Panc1 (cell line): ENCODE measurements around the gene DLL4. TPM values are rescaled to one million over a fixed set of nuclear protein-coding genes. Genes with fewer than 3 reads are reported as not detected.

Experiments
- ATAC-seq: fragments of 200-7000 bp; cut with Tn5 transposase; 2 replicates; pipeline ENCODE4 v1.9.1; 2020; ENCODE audit warnings: mild to moderate bottlenecking, moderate library complexity
- BruUV-seq: library from RNA; stranded (reverse); fragments of 400-500 nt; replicated peaks from 2 replicates; lab custom pipeline; 2021; lab: Mats Ljungman, UMichigan
- CTCF ChIA-PET: fragments of 300-600 bp; sonication (Branson Sonifier 250); formaldehyde crosslinking; loops from one replicate; lab custom pipeline; 2022; ENCODE audit warnings: antibody characterized with exemption; lab: Charles Lee
- POLR2A ChIA-PET: fragments of 300-600 bp; sonication (Branson Sonifier 250); formaldehyde crosslinking; loops from one replicate; lab custom pipeline; 2022; ENCODE audit warnings: antibody characterized with exemption; lab: Charles Lee
- DNase-seq: peaks from one replicate; pipeline ENCODE4 v3.0.0-alpha.2; 2010; ENCODE audit warnings: low read depth, low spot score
- H3K27ac ChIP-seq: 2 replicates; pipeline ENCODE4 v1.5.1; 2011; ENCODE audit warnings: mild to moderate bottlenecking, low read length, inconsistent platforms
- H3K27me3 ChIP-seq: fragments of 200-500 bp; sonication (Bioruptor generic); 2 replicates; pipeline ENCODE4 v1.6.0; 2014; ENCODE audit warnings: low read length, inconsistent platforms; ENCODE audit not compliant: control insufficient read depth, insufficient read depth
- H3K36me3 ChIP-seq: fragments of 200-500 bp; sonication (Bioruptor generic); 2 replicates; pipeline ENCODE4 v1.5.1; 2014; ENCODE audit warnings: inconsistent platforms, mild to moderate bottlenecking, low read length, moderate library complexity; ENCODE audit not compliant: control insufficient read depth, insufficient read depth
- H3K4me1 ChIP-seq: 2 replicates; pipeline ENCODE4 v1.5.1; 2011; ENCODE audit warnings: inconsistent platforms, mild to moderate bottlenecking, low read length, moderate library complexity; ENCODE audit not compliant: control insufficient read depth, insufficient read depth
- H3K4me3 ChIP-seq, 2 experiments: 2 replicates each; pipeline ENCODE4 v1.5.1; 2011 to 2012; ENCODE audit warnings: low read depth in 2 of 2, low read length in 2 of 2, mild to moderate bottlenecking in 2 of 2, inconsistent platforms in 1 of 2, moderate library complexity in 1 of 2
- H3K9me3 ChIP-seq: fragments of 200-500 bp; sonication (Bioruptor generic); 2 replicates; pipeline ENCODE4 v1.5.1; 2014; ENCODE audit warnings: low read depth, mild to moderate bottlenecking, inconsistent platforms, low read length, moderate library complexity; ENCODE audit not compliant: control insufficient read depth, insufficient read depth
- POLR2AphosphoS5 ChIP-seq: IDR thresholded peaks from 2 replicates; pipeline ENCODE4 v1.6.1; 2012; ENCODE audit warnings: mild to moderate bottlenecking, low read depth, low read length, moderate library complexity
- SIN3A ChIP-seq: IDR thresholded peaks from 2 replicates; pipeline ENCODE4 v1.6.1; 2012; ENCODE audit warnings: low read depth, mild to moderate bottlenecking, low read length, moderate library complexity, borderline replicate concordance; ENCODE audit not compliant: insufficient read depth
- TCF7L2 ChIP-seq: IDR thresholded peaks from 2 replicates; pipeline ENCODE4 v1.6.1; 2011; ENCODE audit warnings: mild to moderate bottlenecking, low read depth, low read length, inconsistent platforms
- in situ Hi-C: cut with HindIII; loops from 2 replicates; pipeline ENCODE4 v1.10.0; 2016; ENCODE audit warnings: low sequenced_read_pairs, low pct_unique_long_range_greater_than_20kb
- intact Hi-C: fragments of 100-400 bp; cut with micrococcal nuclease; formaldehyde crosslinking; loops from one replicate; pipeline ENCODE4 v1.10.0; 2022; ENCODE audit not compliant: unreplicated experiment
- total RNA-seq: library from RNA; stranded (reverse); gene quantifications from one replicate; pipeline ENCODE4 v1.2.1, GENCODE V29; 2021; ENCODE audit not compliant: unreplicated experiment
- TF ChIP-seq, protein P1 (sequence below), 2 experiments: IDR thresholded peaks; 2 replicates each; pipeline ENCODE4 v1.6.1; 2011 to 2012; ENCODE audit warnings: low read depth in 2 of 2, control low read depth in 1 of 2, low read length in 1 of 2, mild to moderate bottlenecking in 1 of 2, moderate library complexity in 1 of 2; ENCODE audit not compliant: insufficient read depth in 1 of 2
- TF ChIP-seq, protein P2 (sequence below): fragments of 450-650 bp; IDR thresholded peaks from 2 replicates; pipeline ENCODE4 v1.5.1; 2017; ENCODE audit warnings: mild to moderate bottlenecking

DLL4 gene
- total RNA-seq, 1 experiment from 2014 or later: 0.31 TPM

DNA sequence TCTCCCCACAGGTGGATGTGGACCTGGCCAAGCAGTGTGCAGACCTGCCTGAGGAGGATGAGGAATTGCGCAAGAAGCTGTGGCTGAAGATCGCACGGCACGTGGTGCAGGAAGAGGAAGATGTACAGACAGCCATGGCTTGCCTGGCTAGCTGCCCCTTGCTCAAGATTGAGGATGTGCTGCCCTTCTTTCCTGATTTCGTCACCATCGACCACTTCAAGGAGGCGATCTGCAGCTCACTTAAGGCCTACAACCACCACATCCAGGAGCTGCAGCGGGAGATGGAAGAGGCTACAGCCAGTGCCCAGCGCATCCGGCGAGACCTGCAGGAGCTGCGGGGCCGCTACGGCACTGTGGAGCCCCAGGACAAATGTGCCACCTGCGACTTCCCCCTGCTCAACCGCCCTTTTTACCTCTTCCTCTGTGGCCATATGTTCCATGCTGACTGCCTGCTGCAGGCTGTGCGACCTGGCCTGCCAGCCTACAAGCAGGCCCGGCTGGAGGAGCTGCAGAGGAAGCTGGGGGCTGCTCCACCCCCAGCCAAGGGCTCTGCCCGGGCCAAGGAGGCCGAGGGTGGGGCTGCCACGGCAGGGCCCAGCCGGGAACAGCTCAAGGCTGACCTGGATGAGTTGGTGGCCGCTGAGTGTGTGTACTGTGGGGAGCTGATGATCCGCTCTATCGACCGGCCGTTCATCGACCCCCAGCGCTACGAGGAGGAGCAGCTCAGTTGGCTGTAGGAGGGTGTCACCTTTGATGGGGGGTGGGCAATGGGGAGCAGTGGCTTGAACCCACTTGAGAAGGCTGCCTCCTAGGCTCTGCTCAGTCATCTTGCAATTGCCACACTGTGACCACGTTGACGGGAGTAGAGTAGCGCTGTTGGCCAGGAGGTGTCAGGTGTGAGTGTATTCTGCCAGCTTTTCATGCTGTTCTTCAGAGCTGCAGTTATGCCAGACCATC lies 26.3 kb upstream of the DLL4 start:
- no TSS peak for BruUV-seq
- H3K4me3 ChIP-seq: no peak overlapping the region
- no peaks in the 10 kb centered on the region; the same call in 1 of the 2 replicates for H3K36me3 ChIP-seq
- ChIA-PET POLR2A (interaction anchor here (0.5 to 0.6 kb wide), 3 partner anchors 47 to 503 kb away, joined by 3 to 12 read pairs (median 9); no protein-coding TSS in a partner anchor), CTCF (interaction anchor here (0.5 to 1.5 kb wide), 10 partner anchors 9 to 326 kb away, joined by 3 to 6 read pairs (median 3); partner anchors contain the start of gene VPS18)
- ATAC-seq (no peak), DNase-seq (no peak)
- H3K4me1 ChIP-seq: peaks cover 24% of the 10 kb centered on the region
- no peak overlapping the region for H3K27ac ChIP-seq
- in situ Hi-C loops: no loop called here
- H3K27me3 ChIP-seq: no peaks in the 10 kb centered on the region
- no peaks in the 10 kb centered on the region for H3K9me3 ChIP-seq
- TF ChIP-seq, protein P1, sequence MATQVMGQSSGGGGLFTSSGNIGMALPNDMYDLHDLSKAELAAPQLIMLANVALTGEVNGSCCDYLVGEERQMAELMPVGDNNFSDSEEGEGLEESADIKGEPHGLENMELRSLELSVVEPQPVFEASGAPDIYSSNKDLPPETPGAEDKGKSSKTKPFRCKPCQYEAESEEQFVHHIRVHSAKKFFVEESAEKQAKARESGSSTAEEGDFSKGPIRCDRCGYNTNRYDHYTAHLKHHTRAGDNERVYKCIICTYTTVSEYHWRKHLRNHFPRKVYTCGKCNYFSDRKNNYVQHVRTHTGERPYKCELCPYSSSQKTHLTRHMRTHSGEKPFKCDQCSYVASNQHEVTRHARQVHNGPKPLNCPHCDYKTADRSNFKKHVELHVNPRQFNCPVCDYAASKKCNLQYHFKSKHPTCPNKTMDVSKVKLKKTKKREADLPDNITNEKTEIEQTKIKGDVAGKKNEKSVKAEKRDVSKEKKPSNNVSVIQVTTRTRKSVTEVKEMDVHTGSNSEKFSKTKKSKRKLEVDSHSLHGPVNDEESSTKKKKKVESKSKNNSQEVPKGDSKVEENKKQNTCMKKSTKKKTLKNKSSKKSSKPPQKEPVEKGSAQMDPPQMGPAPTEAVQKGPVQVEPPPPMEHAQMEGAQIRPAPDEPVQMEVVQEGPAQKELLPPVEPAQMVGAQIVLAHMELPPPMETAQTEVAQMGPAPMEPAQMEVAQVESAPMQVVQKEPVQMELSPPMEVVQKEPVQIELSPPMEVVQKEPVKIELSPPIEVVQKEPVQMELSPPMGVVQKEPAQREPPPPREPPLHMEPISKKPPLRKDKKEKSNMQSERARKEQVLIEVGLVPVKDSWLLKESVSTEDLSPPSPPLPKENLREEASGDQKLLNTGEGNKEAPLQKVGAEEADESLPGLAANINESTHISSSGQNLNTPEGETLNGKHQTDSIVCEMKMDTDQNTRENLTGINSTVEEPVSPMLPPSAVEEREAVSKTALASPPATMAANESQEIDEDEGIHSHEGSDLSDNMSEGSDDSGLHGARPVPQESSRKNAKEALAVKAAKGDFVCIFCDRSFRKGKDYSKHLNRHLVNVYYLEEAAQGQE (IDR thresholded peaks at IDR 0.05; ENCODE audit: insufficient read depth in 1 of 2, low read depth in 2 of 2, low read length in 1 of 2): no peak
- TF ChIP-seq SIN3A: no peak
- TF ChIP-seq POLR2AphosphoS5: no peak
- TF ChIP-seq, protein P2, sequence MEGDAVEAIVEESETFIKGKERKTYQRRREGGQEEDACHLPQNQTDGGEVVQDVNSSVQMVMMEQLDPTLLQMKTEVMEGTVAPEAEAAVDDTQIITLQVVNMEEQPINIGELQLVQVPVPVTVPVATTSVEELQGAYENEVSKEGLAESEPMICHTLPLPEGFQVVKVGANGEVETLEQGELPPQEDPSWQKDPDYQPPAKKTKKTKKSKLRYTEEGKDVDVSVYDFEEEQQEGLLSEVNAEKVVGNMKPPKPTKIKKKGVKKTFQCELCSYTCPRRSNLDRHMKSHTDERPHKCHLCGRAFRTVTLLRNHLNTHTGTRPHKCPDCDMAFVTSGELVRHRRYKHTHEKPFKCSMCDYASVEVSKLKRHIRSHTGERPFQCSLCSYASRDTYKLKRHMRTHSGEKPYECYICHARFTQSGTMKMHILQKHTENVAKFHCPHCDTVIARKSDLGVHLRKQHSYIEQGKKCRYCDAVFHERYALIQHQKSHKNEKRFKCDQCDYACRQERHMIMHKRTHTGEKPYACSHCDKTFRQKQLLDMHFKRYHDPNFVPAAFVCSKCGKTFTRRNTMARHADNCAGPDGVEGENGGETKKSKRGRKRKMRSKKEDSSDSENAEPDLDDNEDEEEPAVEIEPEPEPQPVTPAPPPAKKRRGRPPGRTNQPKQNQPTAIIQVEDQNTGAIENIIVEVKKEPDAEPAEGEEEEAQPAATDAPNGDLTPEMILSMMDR: no peak
- TF ChIP-seq TCF7L2: no peak
- intact Hi-C loops: no loop called here

DNA sequence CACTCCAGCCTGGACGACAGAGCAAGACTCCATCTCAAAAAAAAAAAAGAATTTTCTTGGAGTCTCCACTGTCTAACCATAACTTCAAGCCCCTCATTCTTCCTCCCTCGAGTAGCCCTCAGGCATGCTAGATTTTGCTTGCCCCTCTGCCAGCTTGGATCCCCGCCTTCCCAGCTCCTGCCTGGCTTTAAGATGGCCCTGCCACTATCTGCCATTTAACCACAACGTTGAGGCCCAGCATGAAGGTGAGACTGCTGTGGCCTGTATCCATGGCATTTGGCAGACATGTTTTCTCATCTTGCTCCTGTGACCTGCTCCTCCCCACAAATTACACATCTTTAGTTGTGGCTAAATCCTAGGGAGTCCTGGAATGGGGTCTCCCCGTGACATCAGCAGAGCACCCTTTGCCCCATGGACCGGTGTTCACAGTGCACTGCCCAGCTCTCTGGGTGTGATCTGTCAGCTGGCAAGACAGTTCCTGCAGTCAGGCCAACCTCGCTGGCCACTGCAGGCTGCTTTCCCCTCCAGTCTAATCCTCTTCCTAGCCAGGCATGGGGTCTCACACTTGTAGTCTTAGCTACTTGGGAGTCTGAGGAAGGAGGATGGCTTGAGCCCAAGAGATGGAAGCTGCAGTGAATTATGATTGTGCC lies 24.5 kb upstream of the DLL4 start:
- DNase-seq (no peak), ATAC-seq (no peak)
- Histone ChIP-seq H3K36me3 (no peaks in the 10 kb centered on the region), H3K27ac (no peak overlapping the region), H3K4me3 (no peak overlapping the region), H3K27me3 (no peaks in the 10 kb centered on the region), H3K4me1 (peaks cover 24% of the 10 kb centered on the region), H3K9me3 (no peaks in the 10 kb centered on the region)
- POLR2A ChIA-PET: no interaction called here
- no TSS peak for BruUV-seq
- CTCF ChIA-PET: interaction anchor here (0.5 to 1.5 kb wide), 4 partner anchors 20 to 279 kb away, joined by 3 to 4 read pairs (median 4); no protein-coding TSS in a partner anchor
- intact Hi-C loops (loop anchor here (1.0 kb wide), 1 partner anchor 118 kb away; no protein-coding TSS in a partner anchor), in situ Hi-C loops (no loop called here)
- TF ChIP-seq, protein P1 (IDR thresholded peaks at IDR 0.05; ENCODE audit: insufficient read depth in 1 of 2, low read depth in 2 of 2, low read length in 1 of 2): no peak
- TF ChIP-seq TCF7L2 (no peak), POLR2AphosphoS5 (no peak), SIN3A (no peak)
- TF ChIP-seq, protein P2: no peak
